VCaP (cell line): Measurements from ENCODE around the gene PTPA.

Experiments used
- H3K27ac ChIP-seq: fragments of 450-650 bp; 2 replicates; pipeline ENCODE4 v1.5.1; 2017
- TF ChIP-seq, protein P1 (sequence below): fragments of 450-650 bp; conservative IDR thresholded peaks from 2 replicates; pipeline ENCODE4 v1.5.1; 2017; ENCODE audit warnings: mild to moderate bottlenecking, moderate library complexity

The PTPA gene

DNA sequence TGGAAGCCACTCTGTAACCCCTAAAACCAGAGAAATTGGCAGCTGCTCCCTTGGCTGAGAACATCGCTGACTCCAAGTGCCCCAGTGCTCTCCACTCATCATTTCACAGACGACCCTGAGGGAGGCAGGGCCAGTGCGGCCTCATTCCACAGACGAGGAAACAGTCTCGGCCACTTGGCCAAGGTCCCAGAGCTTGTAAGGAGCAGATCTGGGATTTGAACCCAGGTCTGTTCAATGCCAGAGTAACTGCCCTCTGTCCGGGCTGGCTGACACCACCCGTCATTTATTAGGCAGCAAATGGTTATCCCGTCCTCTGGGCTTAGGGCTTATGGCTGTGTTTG, 86.7 kb downstream of the PTPA start:
- H3K27ac ChIP-seq: no peak overlapping the region
- TF ChIP-seq, protein P1, sequence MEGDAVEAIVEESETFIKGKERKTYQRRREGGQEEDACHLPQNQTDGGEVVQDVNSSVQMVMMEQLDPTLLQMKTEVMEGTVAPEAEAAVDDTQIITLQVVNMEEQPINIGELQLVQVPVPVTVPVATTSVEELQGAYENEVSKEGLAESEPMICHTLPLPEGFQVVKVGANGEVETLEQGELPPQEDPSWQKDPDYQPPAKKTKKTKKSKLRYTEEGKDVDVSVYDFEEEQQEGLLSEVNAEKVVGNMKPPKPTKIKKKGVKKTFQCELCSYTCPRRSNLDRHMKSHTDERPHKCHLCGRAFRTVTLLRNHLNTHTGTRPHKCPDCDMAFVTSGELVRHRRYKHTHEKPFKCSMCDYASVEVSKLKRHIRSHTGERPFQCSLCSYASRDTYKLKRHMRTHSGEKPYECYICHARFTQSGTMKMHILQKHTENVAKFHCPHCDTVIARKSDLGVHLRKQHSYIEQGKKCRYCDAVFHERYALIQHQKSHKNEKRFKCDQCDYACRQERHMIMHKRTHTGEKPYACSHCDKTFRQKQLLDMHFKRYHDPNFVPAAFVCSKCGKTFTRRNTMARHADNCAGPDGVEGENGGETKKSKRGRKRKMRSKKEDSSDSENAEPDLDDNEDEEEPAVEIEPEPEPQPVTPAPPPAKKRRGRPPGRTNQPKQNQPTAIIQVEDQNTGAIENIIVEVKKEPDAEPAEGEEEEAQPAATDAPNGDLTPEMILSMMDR: no peak
